ENCODE data around the gene CDK5.

CDK5 gene

DNA sequence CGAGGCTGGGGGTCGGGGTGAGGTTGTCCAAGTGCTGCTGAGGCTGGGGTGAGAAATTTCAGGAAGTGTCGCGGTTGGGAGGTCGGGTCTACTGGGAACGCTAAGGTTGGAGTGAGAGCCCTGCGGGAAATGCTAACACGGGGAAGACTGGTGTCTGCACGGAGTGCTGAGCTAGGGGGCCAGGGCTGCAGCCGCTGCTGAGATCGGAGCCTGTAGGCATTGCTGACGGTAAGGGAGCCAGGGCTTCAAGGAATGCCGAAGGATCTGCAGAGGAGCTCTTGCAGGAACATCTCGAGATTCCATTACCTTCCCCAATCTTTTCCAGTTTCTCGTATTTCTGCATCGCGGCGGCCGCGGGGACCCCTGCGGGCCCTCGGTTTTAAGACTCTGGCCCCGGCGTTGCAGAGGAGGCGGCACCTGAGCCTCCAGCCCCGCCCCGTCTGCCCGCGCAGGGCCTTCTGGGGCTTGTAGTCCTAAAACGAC lies at the start of gene CDK5:
TSS of gene CDK5 (minus strand) at position 392 of the 483 bp plus-strand sequence. CDS start at position 343, 49 bp downstream.
- no peak for DNase-seq (ENCODE audit: low spot score)

DNA sequence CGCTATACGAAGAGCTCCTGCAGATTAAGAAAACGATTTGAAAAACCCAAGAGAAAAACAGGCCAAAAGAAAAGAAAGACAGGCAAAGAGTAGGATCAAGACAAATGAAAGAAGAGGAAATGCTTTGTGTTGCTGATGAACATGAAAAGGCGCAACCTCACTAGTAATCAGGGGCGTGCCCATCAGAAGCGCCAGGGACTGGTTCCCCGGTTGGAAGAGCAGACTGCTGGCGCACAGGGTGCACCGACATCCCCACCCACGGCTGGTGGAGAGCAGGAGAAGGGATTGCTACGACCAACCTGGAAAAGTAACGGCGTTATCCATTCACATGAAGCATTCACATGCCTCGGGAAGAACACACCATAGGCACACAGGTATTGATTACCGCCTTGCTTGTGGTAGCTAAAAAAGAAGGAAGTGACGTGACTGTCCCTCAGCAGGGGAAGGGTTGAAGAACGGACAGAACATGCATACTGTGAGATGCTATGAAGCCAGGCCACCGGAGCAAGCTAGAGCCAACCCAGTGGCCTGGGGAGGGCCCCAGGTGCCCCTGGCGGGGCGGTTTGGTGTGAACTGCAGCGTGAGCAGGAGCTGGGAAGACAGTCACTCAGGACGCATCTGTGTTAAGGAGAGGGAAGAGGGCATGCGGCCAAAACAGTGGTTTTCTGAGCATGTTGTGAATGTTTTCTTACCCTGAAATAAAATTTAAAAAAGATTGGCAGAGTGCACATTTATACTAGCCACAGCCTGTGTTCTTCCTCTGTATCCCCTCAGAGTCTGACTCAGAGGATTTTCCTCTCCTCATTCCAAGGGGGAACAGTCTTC lies 46.9 kb upstream of the CDK5 start:
- DNase-seq (ENCODE audit: low spot score): no peak

DNA sequence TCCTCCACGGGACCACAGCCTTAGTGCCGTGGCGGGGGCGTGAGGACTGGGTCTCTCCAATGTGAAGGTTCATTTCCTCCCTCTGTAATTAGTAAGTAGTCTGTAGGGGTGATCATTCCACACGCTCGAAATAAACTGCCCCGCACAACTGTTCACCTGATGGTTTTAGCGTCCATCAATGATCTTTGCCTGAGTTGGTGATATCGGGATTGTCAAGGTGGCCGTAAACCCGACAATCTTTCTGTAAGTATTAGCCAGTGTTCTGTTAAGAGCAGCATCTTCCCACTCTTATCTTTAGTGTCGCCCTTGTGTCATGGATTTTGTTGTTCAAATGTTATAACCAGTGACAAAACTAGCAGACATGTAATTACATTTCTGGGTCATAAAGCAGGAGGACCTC lies 46.3 kb upstream of the CDK5 start:
- no peak for DNase-seq (ENCODE audit: low spot score)

- no peak for DNase-seq (ENCODE audit: low spot score)
Observed at GRCh38 chr7:151102991-151103390, 45.3 kb upstream of the CDK5 start.

DNA sequence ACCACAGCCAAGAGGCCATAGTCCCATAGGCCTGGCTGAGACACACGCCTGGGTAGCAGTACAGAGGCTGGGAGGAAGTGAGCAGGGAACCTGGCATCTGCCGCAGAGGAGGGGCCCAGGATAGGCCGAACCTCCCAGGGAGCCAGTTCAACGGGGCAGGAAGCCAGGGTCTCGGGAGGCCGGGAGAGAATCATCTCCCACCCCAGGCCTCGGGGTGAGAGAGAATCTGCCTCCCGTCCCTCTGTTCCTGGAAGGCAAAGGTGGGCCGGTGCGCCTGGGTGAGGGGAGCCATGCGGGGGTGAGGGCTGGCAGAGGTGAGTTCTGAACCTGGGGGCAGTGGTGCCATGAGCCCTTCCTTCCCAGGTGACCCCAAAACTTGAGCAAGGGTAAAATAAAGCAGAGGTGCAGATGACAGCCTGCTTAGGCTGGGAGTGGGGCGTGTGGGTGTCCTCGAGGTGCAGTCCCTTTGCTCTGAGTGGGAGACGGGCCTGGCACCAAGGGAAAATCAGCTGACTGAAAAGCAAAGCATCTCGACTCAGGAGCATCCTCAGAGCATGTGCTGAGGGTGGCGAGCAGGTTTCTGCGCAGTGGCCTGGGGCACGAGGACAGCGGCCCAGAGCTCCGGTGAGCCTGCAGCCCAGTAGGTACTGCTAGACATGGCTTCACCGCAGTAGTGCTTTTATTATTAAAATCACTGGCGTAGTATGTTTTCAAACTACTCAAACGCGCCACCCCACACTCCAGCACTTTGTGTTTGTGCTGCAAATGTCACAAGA lies 44.1 kb upstream of the CDK5 start:
- DNase-seq (ENCODE audit: low spot score): no peak

DNA sequence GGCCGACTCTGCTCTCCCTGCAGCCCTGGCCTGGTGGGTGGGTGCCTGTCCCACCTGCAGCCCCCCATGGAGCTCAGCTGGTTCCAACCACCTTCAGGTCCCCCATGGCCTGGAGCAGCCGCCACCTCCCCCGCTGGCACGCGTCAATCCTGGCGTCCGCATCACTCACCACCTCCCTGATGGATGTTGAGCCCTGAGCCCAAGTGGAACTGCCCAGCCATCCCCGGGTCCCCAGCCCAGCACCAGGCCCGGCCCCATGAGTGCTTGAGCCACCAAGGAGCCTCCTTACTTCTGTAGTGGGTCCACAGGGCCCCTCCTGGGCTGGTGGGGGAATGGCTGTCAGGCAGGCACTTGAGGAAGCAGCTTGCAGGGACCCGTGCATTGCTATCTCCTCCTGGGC lies 43.2 kb upstream of the CDK5 start:
- no peak for DNase-seq (ENCODE audit: low spot score)

DNA sequence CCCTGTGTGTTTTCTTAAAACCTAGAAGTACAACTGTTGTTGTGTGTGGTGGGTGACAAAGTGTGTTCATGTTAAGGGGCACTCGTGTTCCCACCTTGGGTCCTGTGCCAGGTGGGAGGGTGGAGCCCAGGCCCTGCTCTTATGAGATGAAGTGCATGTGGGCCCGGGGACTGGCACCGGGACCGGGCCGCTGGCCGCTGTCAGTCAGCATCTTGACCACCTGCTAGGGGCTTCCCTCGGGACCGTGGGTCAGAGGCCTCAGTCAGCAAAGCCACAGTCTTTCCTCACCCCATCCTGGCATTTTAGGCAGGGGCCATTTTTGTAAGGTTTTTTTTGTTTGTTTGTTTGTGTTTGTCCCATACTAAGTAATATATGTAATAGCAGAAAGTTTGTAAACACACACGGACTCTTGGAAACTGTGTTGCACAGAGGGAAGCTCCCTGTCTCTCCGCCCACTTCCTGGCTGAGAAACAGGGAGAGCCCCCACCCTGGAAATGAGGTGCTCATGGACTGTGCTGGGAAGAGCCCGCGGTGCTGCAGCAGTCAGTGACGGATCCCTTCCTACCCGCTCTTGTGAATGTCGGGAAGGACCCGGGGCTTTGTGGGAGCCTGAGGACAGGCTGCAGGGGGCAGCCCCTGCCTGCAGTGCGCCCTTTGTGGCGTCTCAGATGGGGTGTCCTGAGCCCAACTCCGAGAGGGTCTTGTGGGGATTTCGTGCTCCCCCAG lies 42.0 kb upstream of the CDK5 start:
- no peak for DNase-seq (ENCODE audit: low spot score)

- no peak for DNase-seq (ENCODE audit: low spot score)
Observed at GRCh38 chr7:151095828-151096475, 38.3 kb upstream of the CDK5 start.

GRCh38 chr7:151095123-151095797 lies 37.6 kb upstream of the CDK5 start:
- DNase-seq (ENCODE audit: low spot score): no peak

DNA sequence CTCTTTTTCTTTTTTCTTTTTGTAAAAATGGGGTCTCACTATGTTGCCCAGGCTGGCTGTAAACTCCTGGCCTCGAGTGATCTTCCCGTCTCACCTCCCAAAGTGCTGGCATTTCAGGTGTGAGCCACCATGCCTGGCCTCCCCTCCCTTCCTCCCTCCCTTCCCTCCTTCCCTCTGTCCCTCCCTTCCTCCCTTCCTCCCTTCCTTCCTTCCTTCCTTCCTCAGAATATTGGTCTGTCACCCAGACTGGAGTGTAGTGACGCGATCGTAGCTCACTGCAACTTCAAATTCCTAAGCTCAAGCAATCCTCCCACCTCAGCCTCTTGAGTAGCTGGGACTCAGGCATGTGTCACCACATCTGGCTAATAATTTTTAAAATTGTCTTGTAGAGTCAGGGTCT lies 37.0 kb upstream of the CDK5 start:
- DNase-seq (ENCODE audit: low spot score): no peak

DNA sequence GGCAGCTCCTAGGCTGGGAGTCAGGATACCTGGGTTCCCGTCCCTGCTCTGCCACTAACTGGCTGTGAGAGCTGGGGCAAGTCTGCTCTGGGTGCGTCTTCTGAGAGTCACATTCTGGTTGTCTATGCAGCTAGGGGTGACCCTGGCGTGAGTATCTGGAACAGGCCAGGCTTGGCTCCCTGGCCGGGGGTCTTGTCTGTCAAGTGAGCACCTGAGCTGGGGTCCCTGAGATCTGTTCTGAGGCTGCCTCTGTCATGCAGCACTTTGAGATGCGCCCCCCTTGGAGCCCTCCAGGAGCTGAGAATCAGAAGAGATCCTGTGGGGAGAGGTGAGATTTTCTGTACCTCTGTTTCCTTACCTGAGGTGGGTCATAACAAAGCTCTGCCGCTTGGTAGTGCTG lies 36.1 kb upstream of the CDK5 start:
- no peak for DNase-seq (ENCODE audit: low spot score)

DNA sequence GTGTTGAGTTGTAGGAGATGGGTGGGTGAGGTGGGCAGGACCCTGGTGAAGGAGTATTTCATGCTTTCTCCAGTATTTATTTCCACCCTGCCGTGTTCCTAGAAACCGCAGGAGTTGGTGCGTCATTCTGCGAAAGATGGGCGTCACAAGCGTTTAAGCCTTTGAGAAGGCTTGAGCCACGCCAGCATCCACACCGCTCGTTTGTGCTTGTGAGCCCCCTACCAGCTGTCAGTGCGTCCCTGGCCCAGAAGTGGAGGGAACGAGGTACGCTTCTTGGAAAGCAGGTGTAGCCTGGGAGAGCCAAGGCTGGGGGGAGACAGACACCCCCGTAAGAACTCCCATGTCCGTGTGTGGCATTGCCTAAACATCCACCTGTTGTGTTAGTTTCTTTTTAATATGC lies 34.3 kb upstream of the CDK5 start:
- DNase-seq (ENCODE audit: low spot score): no peak

GRCh38 chr7:151091431-151091830 lies 33.7 kb upstream of the CDK5 start:
- DNase-seq (ENCODE audit: low spot score): no peak

DNA sequence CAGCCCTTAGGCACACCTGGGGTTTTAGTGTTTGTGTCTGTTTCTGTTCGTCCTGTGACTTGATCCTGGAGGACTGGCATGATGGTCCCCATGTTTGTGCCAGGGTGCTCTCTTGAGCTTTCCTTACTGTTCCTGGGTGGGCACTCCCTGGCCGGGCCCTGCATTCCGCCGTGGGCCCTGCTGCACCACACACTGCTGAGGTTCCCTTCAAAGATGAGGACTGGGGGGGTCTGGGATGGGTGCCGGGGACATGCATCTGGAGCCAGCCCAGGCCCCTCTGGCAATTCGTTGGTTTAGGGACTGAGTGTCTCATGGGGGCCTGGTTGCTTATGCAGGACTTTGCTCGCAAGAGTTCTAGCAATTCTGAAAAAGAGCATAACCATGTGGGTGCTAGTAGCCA lies 33.3 kb upstream of the CDK5 start:
- DNase-seq (ENCODE audit: low spot score): no peak

- no peak for DNase-seq (ENCODE audit: low spot score)
Observed at GRCh38 chr7:151089893-151090730, 32.4 kb upstream of the CDK5 start.

DNA sequence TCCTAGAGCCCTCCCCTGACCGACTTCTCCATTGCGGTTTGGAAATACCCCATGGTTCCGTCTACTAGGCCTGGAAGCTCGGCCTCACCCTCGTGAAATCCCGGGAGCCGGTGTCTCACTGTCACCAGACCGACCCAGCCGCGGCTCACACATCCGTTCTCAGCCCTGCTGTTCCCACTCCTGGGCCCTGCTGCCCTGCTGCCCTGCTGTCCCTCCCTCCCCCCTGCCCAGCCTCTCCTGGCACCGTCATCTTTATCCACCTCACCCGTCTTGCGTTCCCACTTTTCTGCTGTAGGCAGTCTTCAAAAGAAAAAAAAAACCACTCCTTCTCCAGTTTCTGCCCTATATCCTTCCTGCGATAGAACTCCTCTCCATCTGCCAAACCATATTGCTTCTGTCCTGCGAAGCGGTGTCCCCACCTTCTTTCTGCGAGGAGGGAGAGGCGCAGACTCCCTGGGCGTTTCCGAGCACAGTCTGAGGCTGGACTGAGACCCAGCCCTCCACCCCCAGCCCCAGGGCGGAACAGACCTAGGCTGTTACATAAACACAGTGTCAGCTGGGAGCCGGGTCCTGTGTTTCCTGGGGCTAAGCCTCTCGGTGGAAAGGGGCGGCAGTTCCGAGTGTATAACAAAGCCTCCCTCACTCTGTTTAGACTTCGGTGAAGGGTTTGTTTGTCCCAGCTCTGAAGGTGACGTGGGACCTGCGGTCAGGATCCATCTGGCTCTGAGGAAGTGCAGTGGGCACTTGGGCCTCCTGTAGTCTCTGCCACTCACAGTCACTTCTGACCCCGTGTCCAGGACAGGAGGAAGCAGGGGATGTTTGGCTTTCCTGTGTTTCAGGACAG lies 31.4 kb upstream of the CDK5 start:
- no peak for DNase-seq (ENCODE audit: low spot score)

DNA sequence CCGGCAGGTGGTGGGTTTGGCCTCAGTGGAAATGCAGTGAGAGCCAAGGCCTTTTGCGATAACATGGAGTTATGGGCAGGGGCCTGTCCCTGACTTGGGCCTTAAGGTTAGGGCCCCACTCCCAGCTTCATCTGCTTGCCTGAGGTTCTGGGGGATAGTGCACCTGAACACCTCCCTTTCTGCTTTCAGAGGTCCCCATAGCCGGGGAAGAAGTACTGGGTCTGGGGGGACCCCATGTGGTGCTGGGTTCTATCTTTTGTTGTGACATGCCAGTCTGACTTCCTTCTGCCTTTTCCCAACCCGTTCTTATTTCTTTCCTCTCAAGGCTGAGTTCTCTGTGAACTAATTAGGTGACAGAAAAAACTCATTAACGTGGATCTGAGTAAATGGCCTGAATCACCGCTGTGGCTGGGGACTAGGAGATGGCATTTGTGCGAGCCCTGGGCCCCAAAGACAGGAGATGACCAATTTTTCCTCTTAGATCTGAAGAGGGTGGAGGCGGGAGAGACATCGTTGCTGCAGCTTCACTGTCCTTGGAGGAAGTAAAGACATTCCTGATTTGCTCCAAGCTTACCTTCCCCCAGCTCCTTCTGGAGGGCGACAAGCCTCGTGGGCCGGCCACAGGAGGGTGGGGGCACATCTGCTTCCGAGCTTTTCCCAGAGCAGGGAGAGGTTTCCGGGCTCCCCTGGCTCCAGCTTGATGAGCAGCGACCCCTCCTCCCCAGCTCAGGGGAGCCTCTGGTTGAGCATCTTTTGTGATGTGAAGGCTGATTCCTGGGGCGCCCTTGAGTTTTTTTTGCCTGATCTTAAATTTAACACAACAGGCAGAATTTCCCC lies 30.5 kb upstream of the CDK5 start:
- no peak for DNase-seq (ENCODE audit: low spot score)

DNA sequence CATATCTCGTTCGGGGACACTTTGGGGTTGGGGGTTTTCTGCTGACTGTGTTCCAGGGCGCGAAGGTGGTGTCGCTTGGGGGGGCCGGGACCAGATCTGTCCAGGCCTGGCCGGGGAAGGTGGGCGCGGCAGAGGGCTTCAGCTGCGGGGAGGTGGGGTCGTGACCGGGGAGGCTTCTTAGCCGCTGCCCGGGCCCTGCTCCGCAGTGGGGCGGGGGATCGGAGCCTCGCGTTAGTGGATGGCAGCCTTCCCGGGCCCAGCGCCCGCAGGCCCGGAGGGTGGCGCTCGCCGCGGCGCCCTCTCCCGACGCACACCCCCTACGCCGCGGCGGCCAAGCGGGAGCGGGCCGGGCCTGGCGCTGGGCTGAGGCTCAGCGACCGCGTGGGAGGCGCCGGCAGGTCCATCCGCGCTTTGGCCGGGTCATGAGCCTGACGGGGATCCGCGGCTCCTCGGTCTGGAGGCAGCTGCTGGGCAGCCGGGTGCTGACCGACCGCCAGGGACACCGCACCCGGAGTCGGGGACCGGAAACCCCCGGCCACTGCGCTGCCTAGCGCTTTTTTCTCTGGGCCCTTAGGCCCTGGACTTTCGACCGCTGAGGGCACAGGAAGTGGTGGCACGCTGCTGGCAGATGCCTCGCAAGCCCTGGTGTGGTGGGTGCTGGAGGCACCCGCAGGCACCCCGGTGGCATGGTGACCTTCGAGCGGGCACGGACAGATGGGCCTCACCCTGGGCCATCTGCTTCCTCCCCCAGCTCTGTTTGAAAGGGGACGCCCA lies 29.7 kb upstream of the CDK5 start:
- DNase-seq (ENCODE audit: low spot score): no peak

Measured in putamen (tissue), 1 donor.